ENCODE results near the gene HEY2. TPM values are rescaled to one million over a fixed set of nuclear protein-coding genes. Genes with fewer than 3 reads are reported as not detected.

HEY2 gene
- polyA plus RNA-seq, 1 donor (not counting 4 experiments of a cell fraction or from before 2014, with no cell fraction given), result not detected

- Histone ChIP-seq H3K9ac (ENCODE audit: control insufficient read depth, extremely low read depth, insufficient read depth, low read length) (no peak overlapping the region), H3K4me2 (ENCODE audit: control insufficient read depth, extremely low read depth, insufficient read depth, low read depth, low read length) (peak overlapping the region; percentile 90), H3K36me3 (ENCODE audit: control insufficient read depth in 2 of 2, extremely low read depth in 1 of 2, insufficient read depth in 2 of 2, low read length in 2 of 2) (no peaks in the 10 kb centered on the region), H3K27me3 (ENCODE audit: control insufficient read depth, extremely low read depth, insufficient read depth, low read length) (no peaks in the 10 kb centered on the region), H3K4me3 (ENCODE audit: control insufficient read depth in 2 of 3, extremely low read depth in 1 of 3, insufficient read depth in 2 of 3, low read depth in 1 of 3, low read length in 3 of 3) (no peak overlapping the region), H3K27ac (ENCODE audit: control insufficient read depth, insufficient read depth, low read length) (peak overlapping the region; percentile 22), H3K4me1 (ENCODE audit: control insufficient read depth, extremely low read depth, insufficient read depth, low read length) (peaks cover 37% of the 10 kb centered on the region), H3K9me3 (ENCODE audit: control insufficient read depth, low read depth, low read length) (no peaks in the 10 kb centered on the region), H2AFZ (ENCODE audit: control insufficient read depth, low read length) (no peak overlapping the region), H3K79me2 (ENCODE audit: control insufficient read depth, insufficient read depth, low read length) (peaks cover 5% of the 10 kb centered on the region), H4K20me1 (ENCODE audit: control insufficient read depth, extremely low read depth, insufficient read depth, low read length) (no peaks in the 10 kb centered on the region), H3K9me1 (ENCODE audit: control insufficient read depth, extremely low read depth, insufficient read depth, low read length) (no peaks in the 10 kb centered on the region)
- no peak for DNase-seq (ENCODE audit: low read depth, low spot score)
- dilution Hi-C loops (cut with MboI; ENCODE audit: extremely low pct_ligation_motif_present, low sequenced_read_pairs), result no loop called here
- TF ChIP-seq CTCF (optimal IDR thresholded peaks at IDR 0.05 in 1 of 3, IDR thresholded peaks at IDR 0.05 in 1 of 3, conservative IDR thresholded peaks at IDR 0.05 in 1 of 3; ENCODE audit: extremely low read depth in 1 of 3, insufficient read depth in 2 of 3, low read length in 3 of 3), result no peak
- no peak for TF ChIP-seq EZH2 (IDR thresholded peaks at IDR 0.05; ENCODE audit: low read length)
- no peak for FAIRE-seq
Measured at GRCh38 chr6:125792172-125792571, 42.7 kb downstream of the HEY2 start.

GRCh38 chr6:125792680-125793079 lies 43.2 kb downstream of the HEY2 start:
- H3K4me2 ChIP-seq (ENCODE audit: control insufficient read depth, extremely low read depth, insufficient read depth, low read depth, low read length), result no peak overlapping the region
- DNase-seq (ENCODE audit: low read depth, low spot score), result no peak
- no peak overlapping the region for H2AFZ ChIP-seq (ENCODE audit: control insufficient read depth, low read length)
- dilution Hi-C loops (cut with MboI; ENCODE audit: extremely low pct_ligation_motif_present, low sequenced_read_pairs), result no loop called here
- peaks cover 37% of the 10 kb centered on the region for H3K4me1 ChIP-seq (ENCODE audit: control insufficient read depth, extremely low read depth, insufficient read depth, low read length)
- H3K9me3 ChIP-seq (ENCODE audit: control insufficient read depth, low read depth, low read length), result no peaks in the 10 kb centered on the region
- no peaks in the 10 kb centered on the region for H3K36me3 ChIP-seq (ENCODE audit: control insufficient read depth in 2 of 2, extremely low read depth in 1 of 2, insufficient read depth in 2 of 2, low read length in 2 of 2)
- TF ChIP-seq CTCF (optimal IDR thresholded peaks at IDR 0.05 in 1 of 3, IDR thresholded peaks at IDR 0.05 in 1 of 3, conservative IDR thresholded peaks at IDR 0.05 in 1 of 3; ENCODE audit: extremely low read depth in 1 of 3, insufficient read depth in 2 of 3, low read length in 3 of 3) (no peak), EZH2 (IDR thresholded peaks at IDR 0.05; ENCODE audit: low read length) (no peak)
- H3K9ac ChIP-seq (ENCODE audit: control insufficient read depth, extremely low read depth, insufficient read depth, low read length), result no peak overlapping the region
- H3K9me1 ChIP-seq (ENCODE audit: control insufficient read depth, extremely low read depth, insufficient read depth, low read length), result no peaks in the 10 kb centered on the region
- peaks cover 5% of the 10 kb centered on the region for H3K79me2 ChIP-seq (ENCODE audit: control insufficient read depth, insufficient read depth, low read length)
- H3K27me3 ChIP-seq (ENCODE audit: control insufficient read depth, extremely low read depth, insufficient read depth, low read length), result no peaks in the 10 kb centered on the region
- no peak for FAIRE-seq
- no peaks in the 10 kb centered on the region for H4K20me1 ChIP-seq (ENCODE audit: control insufficient read depth, extremely low read depth, insufficient read depth, low read length)
- no peak overlapping the region for H3K4me3 ChIP-seq (ENCODE audit: control insufficient read depth in 2 of 3, extremely low read depth in 1 of 3, insufficient read depth in 2 of 3, low read depth in 1 of 3, low read length in 3 of 3)
- peak overlapping the region; percentile 22 for H3K27ac ChIP-seq (ENCODE audit: control insufficient read depth, insufficient read depth, low read length)
